GM12878 (cell line): ENCODE data around the gene TBXAS1. TPM values are rescaled to one million over a fixed set of nuclear protein-coding genes. Genes with fewer than 3 reads are reported as not detected.

ENCODE experiments used
- ATAC-seq: fragments of 200-7000 bp; cut with Tn5 transposase; 3 replicates; pipeline ENCODE4 v1.9.1; 2020; ENCODE audit warnings: mild to moderate bottlenecking, moderate library complexity
- BruUV-seq: library from RNA; stranded (reverse); fragments of 400-500 nt; replicated peaks from 2 replicates; lab custom pipeline; 2021; lab: Mats Ljungman, UMichigan
- CTCF ChIA-PET: fragments of 300-600 bp; sonication (Branson Sonifier 250); formaldehyde crosslinking; extraction: SDS; loops from one replicate; lab custom pipeline; 2021; ENCODE audit warnings: inconsistent platforms; lab: Yijun Ruan, JAX
- POLR2A ChIA-PET: fragments of 350-600 bp; formaldehyde crosslinking; extraction: SDS; loops from one replicate; lab custom pipeline; 2021; ENCODE audit warnings: inconsistent platforms; lab: Charles Lee
- RAD21 ChIA-PET: fragments of 300-600 bp; sonication (Branson Sonifier 250); formaldehyde crosslinking; loops from one replicate; lab custom pipeline; 2023; ENCODE audit warnings: antibody characterized with exemption; ENCODE audit not compliant: unreplicated experiment; lab: Charles Lee
- SMC1A ChIA-PET: fragments of 300-600 bp; sonication (Branson Sonifier 250); formaldehyde crosslinking; loops from one replicate; lab custom pipeline; 2023; ENCODE audit not compliant: unreplicated experiment, uncharacterized antibody; lab: Charles Lee
- DNase-seq: peaks from one replicate; pipeline ENCODE4 v3.0.0-alpha.2; 2011; ENCODE audit warnings: low read depth, low spot score
- FAIRE-seq: peaks from 3 replicates; lab custom pipeline; 2011; peaks lifted over from hg19 to GRCh38; lab: Jason Lieb, UNC
- H2AFZ ChIP-seq: 2 replicates; pipeline ENCODE4 v1.6.0; 2011; ENCODE audit warnings: low read depth, low read length, control low read depth; ENCODE audit not compliant: control insufficient read depth
- H3K27ac ChIP-seq: 2 replicates; pipeline ENCODE4 v1.5.1; 2011; ENCODE audit warnings: control low read depth; ENCODE audit not compliant: control insufficient read depth, insufficient read depth
- H3K27me3 ChIP-seq, 2 experiments: replicated peaks in 1 of 2; 2 replicates each; pipeline versions ENCODE4 v1.6.0 to v1.6.1; 2011; ENCODE audit warnings: low read length in 1 of 2; ENCODE audit not compliant: control insufficient read depth in 2 of 2, insufficient read depth in 2 of 2
- H3K36me3 ChIP-seq, 2 experiments: 2 replicates each; pipeline ENCODE4 v1.5.1; 2011; ENCODE audit warnings: low read length in 1 of 2; ENCODE audit not compliant: control insufficient read depth in 2 of 2, insufficient read depth in 2 of 2
- H3K4me1 ChIP-seq: 2 replicates; pipeline ENCODE4 v1.6.1; 2011; ENCODE audit warnings: mild to moderate bottlenecking, low read length, moderate library complexity, mixed read lengths; ENCODE audit not compliant: control insufficient read depth, insufficient read depth
- H3K4me2 ChIP-seq: 2 replicates; pipeline ENCODE4 v1.6.0; 2011; ENCODE audit warnings: control low read depth; ENCODE audit not compliant: control insufficient read depth, insufficient read depth
- H3K4me3 ChIP-seq: fragments of 200-600 bp; sonication (generic); 2 replicates; pipeline ENCODE4 v1.5.1; 2016
- H3K79me2 ChIP-seq: 2 replicates; pipeline ENCODE4 v1.6.0; 2011; ENCODE audit warnings: low read length; ENCODE audit not compliant: control insufficient read depth, insufficient read depth
- H3K9ac ChIP-seq: 2 replicates; pipeline ENCODE4 v1.8.0; 2011; ENCODE audit warnings: low read length, control low read depth, mixed read lengths; ENCODE audit not compliant: control insufficient read depth, insufficient read depth
- H3K9me3 ChIP-seq: replicated peaks from 3 replicates; pipeline ENCODE4 v1.5.1; 2011; ENCODE audit warnings: mild to moderate bottlenecking, low read length; ENCODE audit not compliant: control insufficient read depth, insufficient read depth
- H4K20me1 ChIP-seq: 2 replicates; pipeline ENCODE4 v1.6.0; 2011; ENCODE audit not compliant: control insufficient read depth, insufficient read depth
- BACH1 ChIP-seq: fragments of 450-650 bp; IDR thresholded peaks from 2 replicates; pipeline ENCODE4 v1.6.1; 2017; ENCODE audit warnings: mild to moderate bottlenecking, borderline replicate concordance
- BHLHE40 ChIP-seq, 2 experiments: fragments of 450-650 bp in 1 of 2; IDR thresholded peaks; 2 replicates each; pipeline ENCODE4 v1.6.1; 2011 to 2017; ENCODE audit warnings: low read depth in 2 of 2, borderline replicate concordance in 1 of 2, improper control_type of control experiment in 1 of 2, low read length in 1 of 2, mild to moderate bottlenecking in 1 of 2
- EZH2 ChIP-seq: IDR thresholded peaks from 2 replicates; pipeline ENCODE4 v1.6.1; 2012; ENCODE audit warnings: low read depth, mild to moderate bottlenecking, control low read depth, inconsistent platforms, low read length, borderline replicate concordance; ENCODE audit not compliant: control insufficient read depth
- HDAC6 ChIP-seq: fragments of 200-600 bp; sonication (generic); IDR thresholded peaks from one replicate; pipeline ENCODE4 v1.8.0; 2017; ENCODE audit warnings: antibody characterized with exemption; ENCODE audit not compliant: unreplicated experiment
- IRF4 ChIP-seq: IDR thresholded peaks from 2 replicates; pipeline ENCODE4 v1.6.1; 2011; ENCODE audit warnings: low read depth, low read length
- KAT2A ChIP-seq: conservative IDR thresholded peaks from 2 replicates; pipeline ENCODE4 v1.6.1; 2011; ENCODE audit warnings: low read depth, low read length; ENCODE audit not compliant: control insufficient read depth
- MYC ChIP-seq: IDR thresholded peaks from 2 replicates; pipeline ENCODE4 v1.6.1; 2011; ENCODE audit warnings: mild to moderate bottlenecking, low read length, moderate library complexity, inconsistent platforms; ENCODE audit not compliant: insufficient read depth, insufficient replicate concordance, insufficient read length, severe bottlenecking
- PAX8 ChIP-seq: fragments of 450-650 bp; IDR thresholded peaks from 2 replicates; pipeline ENCODE4 v1.6.1; 2017; ENCODE audit warnings: mild to moderate bottlenecking, moderate library complexity
- POLR2A ChIP-seq: IDR thresholded peaks from 2 replicates; pipeline ENCODE4 v1.6.1; 2011; ENCODE audit warnings: low read depth, mild to moderate bottlenecking, low read length
- POU2F2 ChIP-seq: IDR thresholded peaks from 3 replicates; pipeline ENCODE4 v1.6.1; 2011; ENCODE audit warnings: low read depth, mild to moderate bottlenecking, low read length, borderline replicate concordance
- RELA ChIP-seq: fragments of 450-650 bp; IDR thresholded peaks from 2 replicates; pipeline ENCODE4 v1.8.0; 2014; ENCODE audit warnings: borderline replicate concordance; ENCODE audit not compliant: partially characterized antibody
- RFX5 ChIP-seq: IDR thresholded peaks from 2 replicates; pipeline ENCODE4 v1.6.1; 2011; ENCODE audit warnings: low read depth, low read length, improper control_type of control experiment
- SRF ChIP-seq, 2 experiments: IDR thresholded peaks; 2 replicates each; pipeline ENCODE4 v1.6.1; 2011; ENCODE audit warnings: low read depth in 2 of 2, low read length in 2 of 2, mild to moderate bottlenecking in 1 of 2, moderate library complexity in 1 of 2
- YY1 ChIP-seq: IDR thresholded peaks from 2 replicates; pipeline ENCODE4 v1.6.1; 2011; ENCODE audit warnings: low read depth, mild to moderate bottlenecking, low read length
- ZBED1 ChIP-seq: IDR thresholded peaks from 2 replicates; pipeline ENCODE4 v1.6.1; 2016; ENCODE audit warnings: borderline replicate concordance
- ZNF24 ChIP-seq: fragments of 450-650 bp; IDR thresholded peaks from 2 replicates; pipeline ENCODE4 v1.6.1; 2017; ENCODE audit warnings: antibody characterized with exemption, mild to moderate bottlenecking
- WGBS: methylation state at CpG from one replicate; pipeline ENCODE4 v1.1.6; 2016; ENCODE audit warnings: low lambda C conversion rate; ENCODE audit not compliant: insufficient replicate concordance, insufficient coverage; ENCODE audit errors: missing lambda C conversion rate; 5-methylcytosine and 5-hydroxymethylcytosine counted together
- in situ Hi-C: fragments of 300-500 bp; cut with MboI; formaldehyde crosslinking; loops from 9 replicates; pipeline ENCODE4 v1.14.3; 2018; ENCODE audit warnings: mixed read lengths
- intact Hi-C: fragments of 100-400 bp; cut with micrococcal nuclease; formaldehyde crosslinking; loops from one replicate; pipeline ENCODE4 v1.14.2; 2022; ENCODE audit not compliant: unreplicated experiment
- polyA plus RNA-seq, 11 experiments: library from polyadenylated mRNA; depleted of rRNA in 4 of 11; unstranded in 6 of 11; stranded (reverse) in 5 of 11; fragments of >200 nt; fragmentation: Nextera tagmentation in 4 of 11; fragmentation: Illumina TruSeq in 1 of 11; extraction: Ambion mirVana in 4 of 11; extraction: Trizol in 1 of 11; gene quantifications; 1 replicate in 1 of 11; 2 replicates in 10 of 11; pipeline versions ENCODE4 v1.2.1 to v1.2.3, GENCODE V29; 2011 to 2016; ENCODE audit warnings: inconsistent platforms in 2 of 11, missing spikeins in 2 of 11, low read depth in 1 of 11
- total RNA-seq, 4 experiments: library from RNA; depleted of rRNA in 3 of 4; stranded (reverse); fragments of >200 nt in 3 of 4; fragmentation: Illumina TruSeq in 1 of 4; extraction: Trizol in 1 of 4; gene quantifications; 2 replicates each; pipeline versions ENCODE4 v1.2.1 to v1.2.3, GENCODE V29; 2013 to 2021
- TF ChIP-seq, protein P1 (sequence below), 3 experiments: IDR thresholded peaks in 2 of 3; conservative IDR thresholded peaks in 1 of 3; 2 replicates each; pipeline ENCODE4 v1.5.1; 2011; ENCODE audit warnings: low read depth in 3 of 3, low read length in 3 of 3, mild to moderate bottlenecking in 3 of 3, control low read depth in 2 of 3, moderate library complexity in 2 of 3, inconsistent platforms in 1 of 3, mixed read lengths in 1 of 3; ENCODE audit not compliant: control insufficient read depth in 2 of 3, insufficient read depth in 1 of 3; ENCODE audit errors: extremely low read depth in 1 of 3
- TF ChIP-seq, protein P2 (sequence below): IDR thresholded peaks from 2 replicates; pipeline ENCODE4 v1.6.1; 2011; ENCODE audit warnings: low read depth, low read length, improper control_type of control experiment, borderline replicate concordance

TBXAS1 gene
- total and polyA plus RNA-seq, 10 of the 15 experiments (the other 5 are each of a cell fraction or from before 2014, with no cell fraction given) = 1.5 to 32.7 (median 16.3) TPM

DNA sequence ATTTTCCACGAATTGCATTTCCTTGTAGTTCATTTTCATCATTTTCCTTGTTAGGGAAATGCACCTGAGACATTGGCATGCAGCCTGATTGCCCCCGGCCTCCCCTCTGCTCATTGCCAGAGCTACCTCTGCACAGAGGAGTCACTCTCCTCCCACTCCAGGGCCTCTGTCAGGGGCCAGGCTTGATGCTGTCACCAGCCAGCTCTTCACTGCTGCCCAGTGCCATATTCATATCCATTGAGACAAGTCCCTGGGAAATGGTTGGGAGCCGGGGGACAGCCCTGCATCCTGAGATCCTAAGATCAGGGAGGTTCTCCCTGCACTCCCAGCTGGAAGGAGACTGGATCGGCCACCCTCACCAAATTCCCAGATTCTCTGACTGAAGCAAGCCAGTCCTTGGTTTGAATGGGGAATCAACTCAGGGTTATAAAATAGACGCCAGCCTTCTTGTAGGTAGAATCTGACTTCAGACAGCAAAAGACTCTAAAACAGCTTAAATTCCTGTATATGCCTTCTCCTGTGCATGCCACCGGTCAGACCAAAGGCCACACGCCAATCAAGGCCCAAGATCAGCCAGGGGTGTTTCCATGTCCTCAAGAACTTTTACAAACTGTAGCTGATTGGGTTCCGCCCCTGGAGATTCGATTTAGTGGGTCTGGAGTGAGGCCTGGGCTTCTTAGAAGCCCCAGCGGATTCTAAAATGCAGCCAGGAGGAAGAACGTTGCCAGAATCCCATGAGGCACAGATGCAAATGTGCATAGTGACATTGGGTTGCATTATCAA lies 147.2 kb downstream of the TBXAS1 start:
- H3K4me3 ChIP-seq = no peak overlapping the region
- no peak for ATAC-seq
- TF ChIP-seq HDAC6 (no peak), BHLHE40 (IDR thresholded peaks at IDR 0.05; ENCODE audit: borderline replicate concordance in 1 of 2, low read depth in 2 of 2, low read length in 1 of 2) (no peak), ZBED1 (no peak), RFX5 (no peak), POU2F2 (no peak), PAX8 (no peak), MYC (no peak), SRF (IDR thresholded peaks at IDR 0.05; ENCODE audit: low read depth in 2 of 2, low read length in 2 of 2) (no peak), EZH2 (no peak), IRF4 (no peak), YY1 (no peak), POLR2A (no peak), BACH1 (no peak), KAT2A (no peak), RELA (no peak), ZNF24 (no peak)
- TF ChIP-seq, protein P1, sequence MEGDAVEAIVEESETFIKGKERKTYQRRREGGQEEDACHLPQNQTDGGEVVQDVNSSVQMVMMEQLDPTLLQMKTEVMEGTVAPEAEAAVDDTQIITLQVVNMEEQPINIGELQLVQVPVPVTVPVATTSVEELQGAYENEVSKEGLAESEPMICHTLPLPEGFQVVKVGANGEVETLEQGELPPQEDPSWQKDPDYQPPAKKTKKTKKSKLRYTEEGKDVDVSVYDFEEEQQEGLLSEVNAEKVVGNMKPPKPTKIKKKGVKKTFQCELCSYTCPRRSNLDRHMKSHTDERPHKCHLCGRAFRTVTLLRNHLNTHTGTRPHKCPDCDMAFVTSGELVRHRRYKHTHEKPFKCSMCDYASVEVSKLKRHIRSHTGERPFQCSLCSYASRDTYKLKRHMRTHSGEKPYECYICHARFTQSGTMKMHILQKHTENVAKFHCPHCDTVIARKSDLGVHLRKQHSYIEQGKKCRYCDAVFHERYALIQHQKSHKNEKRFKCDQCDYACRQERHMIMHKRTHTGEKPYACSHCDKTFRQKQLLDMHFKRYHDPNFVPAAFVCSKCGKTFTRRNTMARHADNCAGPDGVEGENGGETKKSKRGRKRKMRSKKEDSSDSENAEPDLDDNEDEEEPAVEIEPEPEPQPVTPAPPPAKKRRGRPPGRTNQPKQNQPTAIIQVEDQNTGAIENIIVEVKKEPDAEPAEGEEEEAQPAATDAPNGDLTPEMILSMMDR (IDR thresholded peaks at IDR 0.05 in 2 of 3, conservative IDR thresholded peaks at IDR 0.05 in 1 of 3; ENCODE audit: control insufficient read depth in 2 of 3, extremely low read depth in 1 of 3, insufficient read depth in 1 of 3, low read depth in 3 of 3, low read length in 3 of 3) = no peak
- TF ChIP-seq, protein P2, sequence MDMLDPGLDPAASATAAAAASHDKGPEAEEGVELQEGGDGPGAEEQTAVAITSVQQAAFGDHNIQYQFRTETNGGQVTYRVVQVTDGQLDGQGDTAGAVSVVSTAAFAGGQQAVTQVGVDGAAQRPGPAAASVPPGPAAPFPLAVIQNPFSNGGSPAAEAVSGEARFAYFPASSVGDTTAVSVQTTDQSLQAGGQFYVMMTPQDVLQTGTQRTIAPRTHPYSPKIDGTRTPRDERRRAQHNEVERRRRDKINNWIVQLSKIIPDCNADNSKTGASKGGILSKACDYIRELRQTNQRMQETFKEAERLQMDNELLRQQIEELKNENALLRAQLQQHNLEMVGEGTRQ = no peak
- TF ChIP-seq, all 136 proteins: peak for 0
- in situ Hi-C loops = no loop called here
- H4K20me1 ChIP-seq = no peaks in the 10 kb centered on the region
- DNase-seq (no peak), FAIRE-seq (no peak)
- H3K4me1 ChIP-seq = no peaks in the 10 kb centered on the region
- no TSS peak for BruUV-seq
- ChIA-PET CTCF (no interaction called here), RAD21 (interaction anchor here (1.0 kb wide), 1 partner anchor 329 kb away, joined by 6 read pairs; no protein-coding TSS in a partner anchor), SMC1A (interaction anchor here (0.6 kb wide), 1 partner anchor 131 kb away, joined by 3 read pairs; no protein-coding TSS in a partner anchor), POLR2A (no interaction called here)
- no peaks in the 10 kb centered on the region for H3K79me2 ChIP-seq
- no peak overlapping the region for H2AFZ ChIP-seq
- H3K9me3 ChIP-seq = no peaks in the 10 kb centered on the region
- no peak overlapping the region for H3K27ac ChIP-seq
- H3K36me3 ChIP-seq = no peaks in the 10 kb centered on the region
- intact Hi-C loops = no loop called here
- WGBS = 78% methylated on average over 9 of the region's 11 CpGs
- no peaks in the 10 kb centered on the region; a peak in 1 of 4 replicates for H3K27me3 ChIP-seq
- no peak overlapping the region for H3K9ac ChIP-seq
- H3K4me2 ChIP-seq = no peak overlapping the region
